ENCODE measurements around the gene HLA-C. TPM values are rescaled to one million over a fixed set of nuclear protein-coding genes. Genes with fewer than 3 reads are reported as not detected.
"Not testable (repeated sequence)": the region's sequence is repeated elsewhere in the genome, so short reads cannot be mapped to it uniquely, and the experiment has no call there.

HLA-C gene
- total RNA-seq, 2 donors from 2014 or later = 272 to 682 TPM

GRCh38 chr6:31243508-31243907 lies 28.4 kb downstream of the HLA-C start:
- intact Hi-C loops (cut with DNase I) = no loop called here
- Histone ChIP-seq H3K27me3 (replicated peaks; ENCODE audit: insufficient read depth) (no peaks in the 10 kb centered on the region), H3K4me3 (no peak overlapping the region), H3K4me1 (replicated peaks) (no peaks in the 10 kb centered on the region), H3K27ac (no peak overlapping the region), H3K36me3 (no peaks in the 10 kb centered on the region), H3K9me3 (no peaks in the 10 kb centered on the region)
- DNase-seq (ENCODE audit: low spot score) = no peak
- TF ChIP-seq CTCF (IDR thresholded peaks at IDR 0.05) = no peak
- TF ChIP-seq POLR2AphosphoS5 (IDR thresholded peaks at IDR 0.05) = no peak
- TF ChIP-seq POLR2A (IDR thresholded peaks at IDR 0.05) = no peak
- 48% methylated on average over 1 of the region's 5 CpGs for WGBS

- TF ChIP-seq POLR2AphosphoS5 (IDR thresholded peaks at IDR 0.05) = no peak
- TF ChIP-seq POLR2A (IDR thresholded peaks at IDR 0.05) = no peak
- TF ChIP-seq CTCF (IDR thresholded peaks at IDR 0.05) = no peak
- Histone ChIP-seq H3K4me3 (no peak overlapping the region), H3K36me3 (no peaks in the 10 kb centered on the region), H3K27me3 (replicated peaks; ENCODE audit: insufficient read depth) (no peaks in the 10 kb centered on the region), H3K9me3 (no peaks in the 10 kb centered on the region), H3K4me1 (replicated peaks) (no peaks in the 10 kb centered on the region), H3K27ac (no peak overlapping the region)
- whole genome bisulfite sequencing = 20% methylated on average over 3 of the region's 3 CpGs
- DNase-seq (ENCODE audit: low spot score) = no peak
- intact Hi-C loops (cut with DNase I) = no loop called here
Observed at GRCh38 chr6:31239854-31240253, 32.0 kb downstream of the HLA-C start.

GRCh38 chr6:31234101-31234500 lies 37.8 kb downstream of the HLA-C start:
- DNase-seq (ENCODE audit: low spot score); intact Hi-C loops (cut with DNase I); H3K27me3 ChIP-seq (replicated peaks; ENCODE audit: insufficient read depth); H3K9me3 ChIP-seq; H3K4me3 ChIP-seq; H3K36me3 ChIP-seq; H3K4me1 ChIP-seq (replicated peaks); H3K27ac ChIP-seq: not testable (repeated sequence)
- WGBS = 28% methylated on average over 4 of the region's 4 CpGs

GRCh38 chr6:31228476-31228875 lies 43.4 kb downstream of the HLA-C start:
- H3K27ac ChIP-seq = no peak overlapping the region
- H3K4me1 ChIP-seq (replicated peaks) = no peaks in the 10 kb centered on the region
- TF ChIP-seq CTCF (IDR thresholded peaks at IDR 0.05) = no peak
- TF ChIP-seq POLR2AphosphoS5 (IDR thresholded peaks at IDR 0.05) = no peak
- no peak for TF ChIP-seq POLR2A (IDR thresholded peaks at IDR 0.05)
- H3K36me3 ChIP-seq = no peaks in the 10 kb centered on the region
- intact Hi-C loops (cut with DNase I) = no loop called here
- WGBS = 85% methylated on average over 6 of the region's 6 CpGs
- H3K4me3 ChIP-seq = no peak overlapping the region
- DNase-seq (ENCODE audit: low spot score) = no peak
- no peaks in the 10 kb centered on the region for H3K27me3 ChIP-seq (replicated peaks; ENCODE audit: insufficient read depth)
- no peaks in the 10 kb centered on the region for H3K9me3 ChIP-seq

GRCh38 chr6:31227143-31227542 lies 44.7 kb downstream of the HLA-C start:
- TF ChIP-seq CTCF (IDR thresholded peaks at IDR 0.05) (no peak), POLR2A (IDR thresholded peaks at IDR 0.05) (no peak)
- WGBS = 67% methylated on average over 7 of the region's 7 CpGs
- no peaks in the 10 kb centered on the region for H3K4me1 ChIP-seq (replicated peaks)

More at GRCh38 chr6:31227143-31227542, 44.7 kb downstream of the HLA-C start:
- Histone ChIP-seq H3K27me3 (replicated peaks; ENCODE audit: insufficient read depth) (no peaks in the 10 kb centered on the region), H3K27ac (no peak overlapping the region), H3K9me3 (no peaks in the 10 kb centered on the region), H3K4me3 (no peak overlapping the region), H3K36me3 (no peaks in the 10 kb centered on the region)
- DNase-seq (ENCODE audit: low spot score) = no peak
- intact Hi-C loops (cut with DNase I) = no loop called here

Data from prostate gland (tissue), 2 donors.